ENCODE data around the gene SMYD3. TPM values are rescaled to one million over a fixed set of nuclear protein-coding genes. Genes with fewer than 3 reads are reported as not detected.
"Not testable (repeated sequence)": the region's sequence is repeated elsewhere in the genome, so short reads cannot be mapped to it uniquely, and the experiment has no call there.

Gene SMYD3
- total RNA-seq, 1 donor from 2014 or later, result 23.5 TPM

GRCh38 chr1:245779797-245780755 is 727.0 kb downstream of the SMYD3 start:
- no peak overlapping the region for H3K9ac ChIP-seq (ENCODE audit: low read depth in 1 of 3, low read length in 3 of 3)
- no peak overlapping the region for H3K27ac ChIP-seq (ENCODE audit: low read depth, low read length)
- H3K36me3 ChIP-seq (ENCODE audit: control insufficient read depth in 3 of 3, insufficient read depth in 3 of 3, low read length in 3 of 3), result no peaks in the 10 kb centered on the region
- no peaks in the 10 kb centered on the region for H3K4me1 ChIP-seq (ENCODE audit: control insufficient read depth in 3 of 3, insufficient read depth in 3 of 3, low read length in 3 of 3)
- H3K9me3 ChIP-seq (ENCODE audit: control insufficient read depth in 3 of 3, low read length in 3 of 3), result no peaks in the 10 kb centered on the region
- H3K4me3 ChIP-seq (ENCODE audit: low read length in 3 of 3), result no peak overlapping the region
- H3K27me3 ChIP-seq (ENCODE audit: control insufficient read depth in 3 of 3, insufficient read depth in 3 of 3, low read length in 3 of 3), result no peaks in the 10 kb centered on the region

- no peaks in the 10 kb centered on the region for H3K9me3 ChIP-seq (ENCODE audit: control insufficient read depth in 3 of 3, low read length in 3 of 3)
- H3K9ac ChIP-seq (ENCODE audit: low read depth in 1 of 3, low read length in 3 of 3), result no peak overlapping the region
- H3K36me3 ChIP-seq (ENCODE audit: control insufficient read depth in 3 of 3, insufficient read depth in 3 of 3, low read length in 3 of 3), result no peaks in the 10 kb centered on the region
- H3K27me3 ChIP-seq (ENCODE audit: control insufficient read depth in 3 of 3, insufficient read depth in 3 of 3, low read length in 3 of 3), result no peaks in the 10 kb centered on the region
- no peak overlapping the region for H3K4me3 ChIP-seq (ENCODE audit: low read length in 3 of 3)
- H3K27ac ChIP-seq (ENCODE audit: low read depth, low read length), result no peak overlapping the region
- H3K4me1 ChIP-seq (ENCODE audit: control insufficient read depth in 3 of 3, insufficient read depth in 3 of 3, low read length in 3 of 3), result no peaks in the 10 kb centered on the region
Observed at GRCh38 chr1:245777752-245778151, 729.3 kb downstream of the SMYD3 start.

GRCh38 chr1:245776694-245777332 is 730.3 kb downstream of the SMYD3 start:
- no peaks in the 10 kb centered on the region for H3K4me1 ChIP-seq (ENCODE audit: control insufficient read depth in 3 of 3, insufficient read depth in 3 of 3, low read length in 3 of 3)
- H3K9me3 ChIP-seq (ENCODE audit: control insufficient read depth in 3 of 3, low read length in 3 of 3), result no peaks in the 10 kb centered on the region
- H3K36me3 ChIP-seq (ENCODE audit: control insufficient read depth in 3 of 3, insufficient read depth in 3 of 3, low read length in 3 of 3), result no peaks in the 10 kb centered on the region
- no peak overlapping the region for H3K9ac ChIP-seq (ENCODE audit: low read depth in 1 of 3, low read length in 3 of 3)
- no peak overlapping the region for H3K27ac ChIP-seq (ENCODE audit: low read depth, low read length)
- no peaks in the 10 kb centered on the region for H3K27me3 ChIP-seq (ENCODE audit: control insufficient read depth in 3 of 3, insufficient read depth in 3 of 3, low read length in 3 of 3)
- H3K4me3 ChIP-seq (ENCODE audit: low read length in 3 of 3), result no peak overlapping the region

GRCh38 chr1:245776139-245776538 is 730.9 kb downstream of the SMYD3 start:
- no peaks in the 10 kb centered on the region for H3K27me3 ChIP-seq (ENCODE audit: control insufficient read depth in 3 of 3, insufficient read depth in 3 of 3, low read length in 3 of 3)
- H3K9ac ChIP-seq (ENCODE audit: low read depth in 1 of 3, low read length in 3 of 3), result no peak overlapping the region
- H3K36me3 ChIP-seq (ENCODE audit: control insufficient read depth in 3 of 3, insufficient read depth in 3 of 3, low read length in 3 of 3), result no peaks in the 10 kb centered on the region
- H3K27ac ChIP-seq (ENCODE audit: low read depth, low read length), result no peak overlapping the region
- no peaks in the 10 kb centered on the region for H3K9me3 ChIP-seq (ENCODE audit: control insufficient read depth in 3 of 3, low read length in 3 of 3)
- no peaks in the 10 kb centered on the region for H3K4me1 ChIP-seq (ENCODE audit: control insufficient read depth in 3 of 3, insufficient read depth in 3 of 3, low read length in 3 of 3)
- no peak overlapping the region for H3K4me3 ChIP-seq (ENCODE audit: low read length in 3 of 3)

GRCh38 chr1:245774931-245775330 is 732.1 kb downstream of the SMYD3 start:
- not testable (repeated sequence) for H3K9me3 ChIP-seq (ENCODE audit: control insufficient read depth in 3 of 3, low read length in 3 of 3); H3K4me1 ChIP-seq (ENCODE audit: control insufficient read depth in 3 of 3, insufficient read depth in 3 of 3, low read length in 3 of 3); H3K27me3 ChIP-seq (ENCODE audit: control insufficient read depth in 3 of 3, insufficient read depth in 3 of 3, low read length in 3 of 3); H3K4me3 ChIP-seq (ENCODE audit: low read length in 3 of 3); H3K27ac ChIP-seq (ENCODE audit: low read depth, low read length); H3K9ac ChIP-seq (ENCODE audit: low read depth in 1 of 3, low read length in 3 of 3); H3K36me3 ChIP-seq (ENCODE audit: control insufficient read depth in 3 of 3, insufficient read depth in 3 of 3, low read length in 3 of 3)

- Histone ChIP-seq H3K27ac (ENCODE audit: low read depth, low read length) (no peak overlapping the region), H3K27me3 (ENCODE audit: control insufficient read depth in 3 of 3, insufficient read depth in 3 of 3, low read length in 3 of 3) (no peaks in the 10 kb centered on the region), H3K4me3 (ENCODE audit: low read length in 3 of 3) (no peak overlapping the region), H3K9ac (ENCODE audit: low read depth in 1 of 3, low read length in 3 of 3) (no peak overlapping the region), H3K9me3 (ENCODE audit: control insufficient read depth in 3 of 3, low read length in 3 of 3) (no peaks in the 10 kb centered on the region), H3K4me1 (ENCODE audit: control insufficient read depth in 3 of 3, insufficient read depth in 3 of 3, low read length in 3 of 3) (no peaks in the 10 kb centered on the region), H3K36me3 (ENCODE audit: control insufficient read depth in 3 of 3, insufficient read depth in 3 of 3, low read length in 3 of 3) (no peaks in the 10 kb centered on the region)
Observed at GRCh38 chr1:245774196-245774595, 732.9 kb downstream of the SMYD3 start.

- H3K27me3 ChIP-seq (ENCODE audit: control insufficient read depth in 3 of 3, insufficient read depth in 3 of 3, low read length in 3 of 3), result no peaks in the 10 kb centered on the region
- no peak overlapping the region for H3K27ac ChIP-seq (ENCODE audit: low read depth, low read length)
- H3K4me1 ChIP-seq (ENCODE audit: control insufficient read depth in 3 of 3, insufficient read depth in 3 of 3, low read length in 3 of 3), result no peaks in the 10 kb centered on the region
- H3K9ac ChIP-seq (ENCODE audit: low read depth in 1 of 3, low read length in 3 of 3), result no peak overlapping the region
- H3K36me3 ChIP-seq (ENCODE audit: control insufficient read depth in 3 of 3, insufficient read depth in 3 of 3, low read length in 3 of 3), result no peaks in the 10 kb centered on the region
- H3K9me3 ChIP-seq (ENCODE audit: control insufficient read depth in 3 of 3, low read length in 3 of 3), result no peaks in the 10 kb centered on the region
- H3K4me3 ChIP-seq (ENCODE audit: low read length in 3 of 3), result no peak overlapping the region
Observed at GRCh38 chr1:245773344-245773743, 733.7 kb downstream of the SMYD3 start.

GRCh38 chr1:245772739-245773138 is 734.3 kb downstream of the SMYD3 start:
- Histone ChIP-seq H3K36me3 (ENCODE audit: control insufficient read depth in 3 of 3, insufficient read depth in 3 of 3, low read length in 3 of 3) (no peaks in the 10 kb centered on the region), H3K27me3 (ENCODE audit: control insufficient read depth in 3 of 3, insufficient read depth in 3 of 3, low read length in 3 of 3) (no peaks in the 10 kb centered on the region), H3K9me3 (ENCODE audit: control insufficient read depth in 3 of 3, low read length in 3 of 3) (no peaks in the 10 kb centered on the region), H3K4me3 (ENCODE audit: low read length in 3 of 3) (no peak overlapping the region), H3K27ac (ENCODE audit: low read depth, low read length) (no peak overlapping the region), H3K9ac (ENCODE audit: low read depth in 1 of 3, low read length in 3 of 3) (no peak overlapping the region), H3K4me1 (ENCODE audit: control insufficient read depth in 3 of 3, insufficient read depth in 3 of 3, low read length in 3 of 3) (no peaks in the 10 kb centered on the region)

GRCh38 chr1:245772325-245772724 is 734.8 kb downstream of the SMYD3 start:
- Histone ChIP-seq H3K9me3 (ENCODE audit: control insufficient read depth in 3 of 3, low read length in 3 of 3) (no peaks in the 10 kb centered on the region), H3K9ac (ENCODE audit: low read depth in 1 of 3, low read length in 3 of 3) (no peak overlapping the region), H3K4me3 (ENCODE audit: low read length in 3 of 3) (no peak overlapping the region), H3K36me3 (ENCODE audit: control insufficient read depth in 3 of 3, insufficient read depth in 3 of 3, low read length in 3 of 3) (no peaks in the 10 kb centered on the region), H3K4me1 (ENCODE audit: control insufficient read depth in 3 of 3, insufficient read depth in 3 of 3, low read length in 3 of 3) (no peaks in the 10 kb centered on the region), H3K27me3 (ENCODE audit: control insufficient read depth in 3 of 3, insufficient read depth in 3 of 3, low read length in 3 of 3) (no peaks in the 10 kb centered on the region), H3K27ac (ENCODE audit: low read depth, low read length) (no peak overlapping the region)

- Histone ChIP-seq H3K27me3 (ENCODE audit: control insufficient read depth in 3 of 3, insufficient read depth in 3 of 3, low read length in 3 of 3) (no peaks in the 10 kb centered on the region), H3K9me3 (ENCODE audit: control insufficient read depth in 3 of 3, low read length in 3 of 3) (no peaks in the 10 kb centered on the region), H3K4me1 (ENCODE audit: control insufficient read depth in 3 of 3, insufficient read depth in 3 of 3, low read length in 3 of 3) (no peaks in the 10 kb centered on the region), H3K27ac (ENCODE audit: low read depth, low read length) (no peak overlapping the region), H3K4me3 (ENCODE audit: low read length in 3 of 3) (no peak overlapping the region), H3K36me3 (ENCODE audit: control insufficient read depth in 3 of 3, insufficient read depth in 3 of 3, low read length in 3 of 3) (no peaks in the 10 kb centered on the region), H3K9ac (ENCODE audit: low read depth in 1 of 3, low read length in 3 of 3) (no peak overlapping the region)
Observed at GRCh38 chr1:245771511-245772281, 735.4 kb downstream of the SMYD3 start.

Data from skeletal muscle tissue (tissue), 4 donors.